ENCODE results near the gene DXO.
"Not testable (repeated sequence)": the region's sequence is repeated elsewhere in the genome, so short reads cannot be mapped to it uniquely, and the experiment has no call there.

Gene DXO

GRCh38 chr6:31971993-31972708, at the start of gene DXO:
Gene DXO, minus strand, starts transcription at chr6:31972138. Its CDS starts 463 bp downstream, at chr6:31971675.
- DNase-seq (ENCODE audit: low read depth): peak; percentile 94

DNA sequence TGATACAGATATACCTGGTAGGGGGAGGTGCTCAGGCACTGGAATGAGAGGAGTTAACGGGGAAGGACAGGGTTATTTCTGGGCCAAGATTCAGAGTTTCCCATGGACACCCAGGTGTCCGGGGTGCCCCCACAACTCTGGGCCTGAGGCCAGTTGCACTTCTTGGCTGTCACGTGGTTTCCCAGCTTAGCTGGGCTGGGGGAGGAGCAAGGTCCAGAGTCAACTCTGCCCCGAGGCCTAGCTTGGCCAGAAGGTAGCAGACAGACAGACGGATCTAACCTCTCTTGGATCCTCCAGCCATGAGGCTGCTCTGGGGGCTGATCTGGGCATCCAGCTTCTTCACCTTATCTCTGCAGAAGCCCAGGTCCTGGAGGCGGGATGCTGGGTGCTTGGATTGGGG, 42.6 kb upstream of the DXO start, which contains the start of gene C4B:
TSS of gene C4B (plus strand) at position 249 of the 400 bp plus-strand sequence. CDS start at position 300, 51 bp downstream.
- not testable (repeated sequence) for DNase-seq (ENCODE audit: low read depth)

DNA sequence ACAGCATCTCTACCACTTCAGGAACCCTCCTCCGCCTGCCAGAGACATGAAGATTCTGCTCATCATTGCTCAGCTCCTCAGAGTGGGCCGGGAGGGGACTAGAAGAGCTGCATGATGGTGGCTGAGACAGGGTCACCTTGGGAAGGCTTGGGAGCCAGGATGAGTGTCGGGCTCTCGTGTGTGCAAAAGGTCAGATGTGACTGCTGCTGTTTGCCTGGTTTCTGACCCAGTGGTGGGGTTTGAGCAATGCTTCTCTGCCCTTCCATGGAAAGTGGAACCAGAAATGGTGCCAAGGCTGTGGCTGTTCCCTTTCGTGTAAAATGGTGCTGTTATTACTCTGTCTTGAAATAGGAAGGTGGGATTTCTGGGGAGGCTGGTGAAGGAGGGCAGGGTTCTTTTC, 41.8 kb upstream of the DXO start:
- DNase-seq (ENCODE audit: low read depth): not testable (repeated sequence)

- not testable (repeated sequence) for DNase-seq (ENCODE audit: low read depth)
Measured at GRCh38 chr6:32012941-32013617, 41.1 kb upstream of the DXO start.

DNA sequence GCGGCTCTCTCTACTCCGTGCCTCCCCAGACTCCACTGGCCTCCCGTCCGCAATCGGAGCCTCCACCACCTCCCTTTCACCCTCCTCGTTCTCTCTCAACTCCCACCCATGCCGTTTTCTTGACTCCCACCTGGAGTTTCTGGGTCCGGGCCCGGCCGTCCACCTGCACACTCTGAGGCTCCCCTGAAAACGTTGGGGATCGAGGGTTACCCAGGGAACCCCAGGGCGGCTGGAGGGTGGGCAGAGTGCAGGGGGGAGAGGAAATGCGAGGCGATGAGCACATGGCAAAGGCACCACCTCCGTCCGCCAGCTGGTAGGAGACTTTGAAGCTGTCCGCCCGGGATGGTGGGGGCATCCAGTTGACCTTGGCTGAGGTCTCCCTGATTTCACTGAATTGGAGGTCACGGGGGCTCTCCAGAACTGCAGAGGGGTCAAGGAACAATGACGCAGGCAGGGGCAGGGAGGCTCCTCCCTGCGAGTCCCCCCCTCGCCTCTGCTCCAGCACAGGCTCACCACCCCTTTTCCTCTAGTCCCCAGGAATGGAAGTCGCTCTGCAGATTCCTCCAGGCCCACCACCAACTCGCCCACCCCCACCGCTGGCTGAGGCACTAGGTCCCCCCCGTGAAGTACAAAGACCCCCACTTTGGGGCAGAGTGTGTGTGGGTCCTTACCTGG, 39.1 kb upstream of the DXO start:
- DNase-seq (ENCODE audit: low read depth): not testable (repeated sequence)

- not testable (repeated sequence) for DNase-seq (ENCODE audit: low read depth)
Measured at GRCh38 chr6:32009537-32009936, 37.6 kb upstream of the DXO start.

DNA sequence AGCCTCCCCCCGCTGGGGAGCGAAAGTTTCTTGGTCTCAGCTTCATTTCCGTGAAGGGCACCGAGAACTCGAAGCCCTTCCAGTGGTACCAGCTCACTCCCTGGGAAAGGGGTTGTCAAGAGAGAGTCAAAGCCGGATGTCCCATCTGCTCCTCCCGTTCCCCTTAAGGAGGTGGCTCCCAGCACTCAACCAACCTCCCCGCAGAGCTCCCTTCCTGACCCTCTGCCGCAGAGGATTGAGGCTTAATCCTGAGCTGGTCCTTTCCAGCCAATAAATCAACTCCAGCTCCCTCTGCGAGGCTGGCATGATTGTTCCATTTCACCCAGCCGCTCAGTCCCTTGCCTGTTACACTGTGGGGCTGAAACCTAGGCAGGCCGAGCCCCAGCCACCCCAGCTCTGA, 36.7 kb upstream of the DXO start:
- not testable (repeated sequence) for DNase-seq (ENCODE audit: low read depth)

- not testable (repeated sequence) for DNase-seq (ENCODE audit: low read depth)
Measured at GRCh38 chr6:32008037-32008436, 36.1 kb upstream of the DXO start.

DNA sequence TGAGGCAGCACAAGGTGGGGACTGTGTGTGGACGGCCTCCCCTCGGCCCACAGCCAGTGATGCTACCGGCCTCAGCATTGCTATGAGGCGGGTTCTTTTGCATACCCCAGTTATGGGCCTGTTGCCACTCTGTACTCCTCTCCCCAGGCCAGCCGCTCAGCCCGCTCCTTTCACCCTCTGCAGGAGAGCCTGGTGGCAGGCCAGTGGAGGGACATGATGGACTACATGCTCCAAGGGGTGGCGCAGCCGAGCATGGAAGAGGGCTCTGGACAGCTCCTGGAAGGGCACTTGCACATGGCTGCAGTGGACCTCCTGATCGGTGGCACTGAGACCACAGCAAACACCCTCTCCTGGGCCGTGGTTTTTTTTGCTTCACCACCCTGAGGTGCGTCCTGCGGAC, 35.1 kb upstream of the DXO start:
- DNase-seq (ENCODE audit: low read depth): not testable (repeated sequence)

- DNase-seq (ENCODE audit: low read depth): not testable (repeated sequence)
Measured at GRCh38 chr6:32005991-32006529, 34.1 kb upstream of the DXO start.

DNA sequence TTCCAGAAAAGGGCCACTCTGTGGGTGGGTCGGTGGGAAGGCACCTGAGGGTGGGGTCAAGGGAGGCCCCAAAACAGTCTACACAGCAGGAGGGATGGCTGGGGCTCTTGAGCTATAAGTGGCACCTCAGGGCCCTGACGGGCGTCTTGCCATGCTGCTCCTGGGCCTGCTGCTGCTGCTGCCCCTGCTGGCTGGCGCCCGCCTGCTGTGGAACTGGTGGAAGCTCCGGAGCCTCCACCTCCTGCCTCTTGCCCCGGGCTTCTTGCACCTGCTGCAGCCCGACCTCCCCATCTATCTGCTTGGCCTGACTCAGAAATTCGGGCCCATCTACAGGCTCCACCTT, 33.6 kb upstream of the DXO start:
- not testable (repeated sequence) for DNase-seq (ENCODE audit: low read depth)

DNA sequence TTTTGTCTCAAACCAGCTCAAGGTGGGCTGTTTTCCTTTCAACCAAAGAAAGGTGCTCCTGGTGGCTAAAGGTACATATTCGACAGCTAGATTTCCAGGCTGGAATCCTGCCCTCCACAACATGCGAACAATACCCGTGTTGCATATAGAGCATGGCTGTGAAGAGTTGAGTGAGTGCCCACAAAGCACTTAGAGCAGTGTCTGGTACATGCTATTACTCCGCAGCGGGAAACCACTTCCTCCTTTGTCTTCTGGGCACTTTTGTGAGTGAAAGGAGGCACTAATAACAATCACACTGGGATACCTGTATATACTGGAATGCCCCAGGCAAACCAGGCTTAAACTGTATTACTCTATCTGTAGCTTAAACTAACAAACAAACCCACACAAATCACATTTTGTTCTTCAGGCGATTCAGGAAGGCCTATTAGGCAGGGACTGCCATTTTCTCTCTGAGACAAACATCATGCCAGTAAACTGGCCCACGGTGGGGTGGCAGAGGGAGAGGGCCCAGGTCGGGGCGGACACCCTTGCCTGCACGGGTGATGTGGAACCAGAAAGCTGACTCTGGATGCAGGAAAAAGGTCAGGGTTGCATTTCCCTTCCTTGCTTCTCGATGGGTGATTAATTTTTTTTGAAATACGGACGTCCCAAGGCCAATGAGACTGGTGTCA, 33.1 kb upstream of the DXO start:
- not testable (repeated sequence) for DNase-seq (ENCODE audit: low read depth)

DNA sequence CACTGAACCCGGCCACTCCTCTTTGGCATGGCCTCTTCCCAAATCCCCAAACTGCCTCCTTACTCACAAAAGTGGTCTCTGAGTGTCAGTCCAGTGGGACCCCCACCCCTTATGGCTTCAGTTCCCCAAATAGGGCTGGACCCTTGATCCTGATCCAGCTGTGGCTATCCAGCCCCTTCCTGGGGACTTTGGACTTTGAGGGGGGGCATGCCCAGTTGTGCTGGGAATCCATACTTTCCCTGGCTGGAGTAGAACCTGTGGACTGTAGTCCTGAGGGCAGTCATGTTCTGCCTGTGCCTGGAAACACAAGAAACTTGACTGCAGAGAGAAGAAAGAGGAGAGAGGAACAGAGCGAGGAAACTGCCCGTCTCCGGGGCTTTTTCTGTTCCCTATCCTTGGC, 32.5 kb upstream of the DXO start:
- not testable (repeated sequence) for DNase-seq (ENCODE audit: low read depth)

- DNase-seq (ENCODE audit: low read depth): not testable (repeated sequence)
Measured at GRCh38 chr6:32003301-32003700, 31.4 kb upstream of the DXO start.

- DNase-seq (ENCODE audit: low read depth): not testable (repeated sequence)
Measured at GRCh38 chr6:32002546-32003268, 30.8 kb upstream of the DXO start.

- not testable (repeated sequence) for DNase-seq (ENCODE audit: low read depth)
Measured at GRCh38 chr6:31996385-31996784, 24.4 kb upstream of the DXO start.

GRCh38 chr6:31994421-31994820, 22.5 kb upstream of the DXO start:
- not testable (repeated sequence) for DNase-seq (ENCODE audit: low read depth)

DNA sequence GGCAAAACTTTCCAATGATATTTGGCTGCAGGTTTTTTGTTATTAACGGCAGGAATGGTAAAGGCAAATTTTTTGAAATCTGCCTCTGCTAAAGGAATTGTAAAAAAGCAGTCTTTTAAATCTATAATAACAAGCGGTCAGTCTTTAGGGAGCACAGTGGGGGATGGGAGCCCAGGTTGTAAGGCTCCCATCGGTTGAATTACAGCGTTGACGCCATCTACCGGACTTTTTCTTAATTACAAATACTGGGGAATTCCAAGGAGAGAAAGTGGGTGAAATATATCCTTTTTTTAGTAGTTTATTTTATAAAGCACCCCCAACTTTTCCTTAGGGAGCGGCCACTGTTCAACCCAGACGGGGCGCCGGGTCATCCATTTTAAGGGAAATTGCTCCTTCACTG, 17.4 kb upstream of the DXO start:
- not testable (repeated sequence) for DNase-seq (ENCODE audit: low read depth)

DNA sequence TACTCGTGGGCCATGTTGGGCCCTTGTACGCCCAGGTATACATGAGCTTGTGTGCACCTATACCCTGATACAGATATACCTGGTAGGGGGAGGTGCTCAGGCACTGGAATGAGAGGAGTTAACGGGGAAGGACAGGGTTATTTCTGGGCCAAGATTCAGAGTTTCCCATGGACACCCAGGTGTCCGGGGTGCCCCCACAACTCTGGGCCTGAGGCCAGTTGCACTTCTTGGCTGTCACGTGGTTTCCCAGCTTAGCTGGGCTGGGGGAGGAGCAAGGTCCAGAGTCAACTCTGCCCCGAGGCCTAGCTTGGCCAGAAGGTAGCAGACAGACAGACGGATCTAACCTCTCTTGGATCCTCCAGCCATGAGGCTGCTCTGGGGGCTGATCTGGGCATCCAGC, 9.8 kb upstream of the DXO start, which contains the start of gene C4A:
TSS of gene C4A (plus strand) at position 314 of the 400 bp plus-strand sequence. CDS start at position 365, 51 bp downstream.
- DNase-seq (ENCODE audit: low read depth): not testable (repeated sequence)

DNA sequence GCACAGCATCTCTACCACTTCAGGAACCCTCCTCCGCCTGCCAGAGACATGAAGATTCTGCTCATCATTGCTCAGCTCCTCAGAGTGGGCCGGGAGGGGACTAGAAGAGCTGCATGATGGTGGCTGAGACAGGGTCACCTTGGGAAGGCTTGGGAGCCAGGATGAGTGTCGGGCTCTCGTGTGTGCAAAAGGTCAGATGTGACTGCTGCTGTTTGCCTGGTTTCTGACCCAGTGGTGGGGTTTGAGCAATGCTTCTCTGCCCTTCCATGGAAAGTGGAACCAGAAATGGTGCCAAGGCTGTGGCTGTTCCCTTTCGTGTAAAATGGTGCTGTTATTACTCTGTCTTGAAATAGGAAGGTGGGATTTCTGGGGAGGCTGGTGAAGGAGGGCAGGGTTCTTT, 9.1 kb upstream of the DXO start:
- DNase-seq (ENCODE audit: low read depth): not testable (repeated sequence)
